GM12874 (cell line): ENCODE results near the gene GRM5.

Experiments used
- CTCF ChIP-seq: IDR thresholded peaks from 2 replicates; pipeline ENCODE4 v1.5.1; 2011; ENCODE audit warnings: low read depth, mild to moderate bottlenecking, control low read depth, low read length, moderate library complexity; ENCODE audit not compliant: insufficient read depth

The GRM5 gene

GRCh38 chr11:88535916-88536547, 529.8 kb downstream of the GRM5 start:
- TF ChIP-seq CTCF: no peak

- no peak for TF ChIP-seq CTCF
Measured at GRCh38 chr11:88535266-88535665, 530.5 kb downstream of the GRM5 start.

- no peak for TF ChIP-seq CTCF
Measured at GRCh38 chr11:88534185-88534584, 531.6 kb downstream of the GRM5 start.

- no peak for TF ChIP-seq CTCF
Measured at GRCh38 chr11:88533001-88533400, 532.8 kb downstream of the GRM5 start.

GRCh38 chr11:88531831-88532230, 534.0 kb downstream of the GRM5 start:
- TF ChIP-seq CTCF: no peak

- TF ChIP-seq CTCF: no peak
Measured at GRCh38 chr11:88529426-88529825, 536.4 kb downstream of the GRM5 start.

- TF ChIP-seq CTCF: no peak
Measured at GRCh38 chr11:88523386-88524071, 542.3 kb downstream of the GRM5 start.
